DOHH2 (cell line): ENCODE results near the gene CAB39L.

Experiments
- CTCF ChIP-seq: fragments of 200-600 bp; sonication (generic); IDR thresholded peaks from one replicate; pipeline ENCODE4 v1.5.1; 2014; ENCODE audit warnings: antibody characterized with exemption, mild to moderate bottlenecking, low read depth, low read length; ENCODE audit not compliant: poor library complexity, severe bottlenecking
- EZH2phosphoT487 ChIP-seq: fragments of 200-600 bp; sonication (generic); IDR thresholded peaks from 2 replicates; pipeline ENCODE4 v1.6.1; 2017; ENCODE audit warnings: borderline replicate concordance, mild to moderate bottlenecking, antibody characterized with exemption, low read length, moderate library complexity, mixed read lengths

- TF ChIP-seq CTCF (no peak), EZH2phosphoT487 (no peak)
These were observed 70.1 kb downstream of the CAB39L start for GRCh38 chr13:49373716-49374115.
